HepG2 (cell line): Measurements from ENCODE around the gene WDR48. TPM values are rescaled to one million over a fixed set of nuclear protein-coding genes. Genes with fewer than 3 reads are reported as not detected.

Experiments
- ATAC-seq: fragments of 200-7000 bp; cut with Tn5 transposase; 3 replicates; pipeline ENCODE4 v1.9.1; 2020; ENCODE audit warnings: mild to moderate bottlenecking, moderate library complexity
- BruUV-seq: library from RNA; stranded (reverse); fragments of 400-500 nt; replicated peaks from 2 replicates; lab custom pipeline; 2021; lab: Mats Ljungman, UMichigan
- CTCF ChIA-PET: fragments of 300-600 bp; formaldehyde crosslinking; extraction: SDS; loops from one replicate; lab custom pipeline; 2021; ENCODE audit warnings: low total read pairs, inconsistent platforms, low intra/inter-chr PET ratio; lab: Yijun Ruan, JAX
- POLR2A ChIA-PET: fragments of 350-600 bp; sonication (Branson Sonifier 250); formaldehyde crosslinking; loops from one replicate; lab custom pipeline; 2020; ENCODE audit warnings: antibody characterized with exemption, inconsistent platforms; lab: Yijun Ruan, JAX
- DNase-seq: peaks from one replicate; pipeline ENCODE4 v3.0.0-alpha.2; 2015; ENCODE audit warnings: low spot score
- FAIRE-seq: peaks from 3 replicates; lab custom pipeline; 2011; peaks lifted over from hg19 to GRCh38; lab: Jason Lieb, UNC
- H2AFZ ChIP-seq: one replicate; pipeline ENCODE4 v1.6.1; 2011; ENCODE audit warnings: low read length, inconsistent platforms
- H3K27ac ChIP-seq: fragments of 300-600 bp; 3 replicates; pipeline ENCODE4 v1.8.0; 2011; ENCODE audit warnings: mixed run types, mild to moderate bottlenecking, mixed read lengths, low read length, inconsistent platforms; ENCODE audit not compliant: insufficient read depth; ENCODE audit errors: extremely low read length
- H3K27me3 ChIP-seq, 2 experiments: fragments of 200-600 bp in 1 of 2; 2 replicates in 1 of 2; 3 replicates in 1 of 2; pipeline versions ENCODE4 v1.6.0 to v1.8.0; 2011; ENCODE audit warnings: low read length in 2 of 2, mild to moderate bottlenecking in 2 of 2, moderate library complexity in 2 of 2, inconsistent platforms in 1 of 2; ENCODE audit not compliant: insufficient read depth in 2 of 2, control insufficient read depth in 1 of 2
- H3K36me3 ChIP-seq, 2 experiments: fragments of 200-600 bp in 1 of 2; replicated peaks in 1 of 2; 2 replicates in 1 of 2; 3 replicates in 1 of 2; pipeline versions ENCODE4 v1.5.1 to v1.8.0; 2011; ENCODE audit warnings: low read length in 2 of 2, inconsistent platforms in 1 of 2; ENCODE audit not compliant: insufficient read depth in 2 of 2, control insufficient read depth in 1 of 2
- H3K4me1 ChIP-seq: 2 replicates; pipeline ENCODE4 v1.5.1; 2012; ENCODE audit warnings: low read length, inconsistent platforms; ENCODE audit not compliant: insufficient read depth
- H3K4me2 ChIP-seq: 2 replicates; pipeline ENCODE4 v1.6.0; 2011; ENCODE audit warnings: low read depth, low read length, inconsistent platforms
- H3K4me3 ChIP-seq, 3 experiments: fragments of 200-600 bp in 1 of 3; sonication (generic), shearing (Covaris generic) in 1 of 3; replicated peaks in 1 of 3; 2 replicates each; pipeline ENCODE4 v1.5.1; 2011 to 2016; ENCODE audit warnings: low read length in 3 of 3, inconsistent platforms in 2 of 3, low read depth in 2 of 3, mild to moderate bottlenecking in 2 of 3, control low read depth in 1 of 3, mixed read lengths in 1 of 3; ENCODE audit not compliant: insufficient read depth in 1 of 3
- H3K79me2 ChIP-seq: one replicate; pipeline ENCODE4 v1.6.1; 2011; ENCODE audit warnings: low read length, inconsistent platforms; ENCODE audit not compliant: insufficient read depth
- H3K9ac ChIP-seq: 2 replicates; pipeline ENCODE4 v1.6.0; 2011; ENCODE audit warnings: mild to moderate bottlenecking, low read depth, low read length, inconsistent platforms; ENCODE audit not compliant: insufficient read depth
- H3K9me3 ChIP-seq: 2 replicates; pipeline ENCODE4 v1.5.1; 2012; ENCODE audit warnings: mild to moderate bottlenecking, low read length
- H4K20me1 ChIP-seq: 2 replicates; pipeline ENCODE4 v1.6.0; 2011; ENCODE audit warnings: inconsistent platforms, mild to moderate bottlenecking, low read length, moderate library complexity; ENCODE audit not compliant: insufficient read depth
- HNF1A ChIP-seq, 2 experiments: sonication (generic) in 1 of 2; formaldehyde crosslinking in 1 of 2; IDR thresholded peaks; 2 replicates each; pipeline versions ENCODE4 v1.4.0 to v1.6.1; 2016 to 2020; ENCODE audit warnings: borderline replicate concordance in 1 of 2, low read depth in 1 of 2, mild to moderate bottlenecking in 1 of 2, missing genetic modification reagents in 1 of 2
- HOXA3 ChIP-seq: sonication (generic); formaldehyde crosslinking; IDR thresholded peaks from 2 replicates; pipeline ENCODE4 v1.5.0; 2020; ENCODE audit warnings: missing genetic modification reagents
- JARID2 ChIP-seq: sonication (generic); formaldehyde crosslinking; IDR thresholded peaks from 2 replicates; pipeline ENCODE4 v1.8.1; 2023; ENCODE audit warnings: missing genetic modification reagents, inconsistent platforms; ENCODE audit not compliant: insufficient replicate concordance
- POLR2G ChIP-seq: fragments of 200-400 bp; formaldehyde crosslinking; IDR thresholded peaks from 2 replicates; pipeline ENCODE4 v1.6.1; 2018; ENCODE audit warnings: mild to moderate bottlenecking, low read depth, low read length, moderate library complexity
- PPARG ChIP-seq: conservative IDR thresholded peaks from 2 replicates; pipeline ENCODE4 v1.6.1; 2016; ENCODE audit warnings: missing biosample characterization, missing genetic modification reagents
- SRF ChIP-seq: IDR thresholded peaks from 2 replicates; pipeline ENCODE4 v1.6.1; 2011; ENCODE audit warnings: mild to moderate bottlenecking, low read depth, low read length, moderate library complexity
- TSC22D2 ChIP-seq: sonication (generic); formaldehyde crosslinking; IDR thresholded peaks from 2 replicates; pipeline ENCODE4 v1.5.1; 2020; ENCODE audit warnings: missing genetic modification reagents, mild to moderate bottlenecking, borderline replicate concordance
- ZBTB8A ChIP-seq: sonication (generic); formaldehyde crosslinking; IDR thresholded peaks from 2 replicates; pipeline ENCODE4 v1.4.0; 2020; ENCODE audit warnings: mild to moderate bottlenecking, low read depth, missing genetic modification reagents, borderline replicate concordance
- ZNF230 ChIP-seq: sonication (generic); formaldehyde crosslinking; IDR thresholded peaks from 2 replicates; pipeline ENCODE4 v1.4.0; 2020; ENCODE audit warnings: mild to moderate bottlenecking, missing genetic modification reagents
- ZNF318 ChIP-seq: sonication (generic); formaldehyde crosslinking; IDR thresholded peaks from 2 replicates; pipeline ENCODE4 v1.4.0; 2020; ENCODE audit warnings: mild to moderate bottlenecking, missing genetic modification reagents
- ZNF34 ChIP-seq: sonication (generic); formaldehyde crosslinking; IDR thresholded peaks from 2 replicates; pipeline ENCODE4 v1.4.0; 2020; ENCODE audit warnings: mild to moderate bottlenecking, missing genetic modification reagents, borderline replicate concordance
- ZNF367 ChIP-seq: sonication (generic); formaldehyde crosslinking; IDR thresholded peaks from 2 replicates; pipeline ENCODE4 v1.4.0; 2020; ENCODE audit warnings: missing genetic modification reagents, borderline replicate concordance
- WGBS: methylation state at CpG from one replicate; pipeline ENCODE4 v1.1.6; 2017; ENCODE audit warnings: low lambda C conversion rate; 5-methylcytosine and 5-hydroxymethylcytosine counted together
- in situ Hi-C: cut with HindIII; loops from 2 replicates; pipeline ENCODE4 v1.10.0; 2017; ENCODE audit warnings: low pct_unique_long_range_greater_than_20kb; ENCODE audit not compliant: extremely low pct_ligation_motif_present
- intact Hi-C: fragments of 100-400 bp; cut with micrococcal nuclease; formaldehyde crosslinking; loops from one replicate; pipeline ENCODE4 v1.10.0; 2022; ENCODE audit not compliant: unreplicated experiment
- polyA plus RNA-seq, 8 experiments: library from polyadenylated mRNA; depleted of rRNA in 3 of 8; stranded (reverse) in 7 of 8; unstranded in 1 of 8; fragments of >200 nt; fragmentation: Illumina TruSeq in 4 of 8; extraction: Trizol in 4 of 8; gene quantifications; 2 replicates each; pipeline versions ENCODE4 v1.2.1 to v1.2.3, GENCODE V29; 2011 to 2016; ENCODE audit warnings: low read depth in 4 of 8, missing spikeins in 1 of 8, mixed read lengths in 1 of 8; ENCODE audit not compliant: insufficient read depth in 1 of 8
- total RNA-seq, 5 experiments: library from RNA; depleted of rRNA; stranded (reverse); fragments of >200 nt; fragmentation: Illumina TruSeq; extraction: Trizol; gene quantifications; 2 replicates each; pipeline ENCODE4 v1.2.3, GENCODE V29; 2016; ENCODE audit warnings: low read depth in 1 of 5

The WDR48 gene
- total and polyA plus RNA-seq, 2 of the 13 experiments (the other 11 are each of a cell fraction or from before 2014, with no cell fraction given), result 29.2 to 31.2 TPM

GRCh38 chr3:39029556-39029955 lies 22.3 kb upstream of the WDR48 start:
- no peak overlapping the region for H3K4me2 ChIP-seq
- H2AFZ ChIP-seq, result no peak overlapping the region
- no peak for ATAC-seq
- H3K4me3 ChIP-seq, result no peak overlapping the region
- H3K36me3 ChIP-seq, result no peaks in the 10 kb centered on the region
- no TSS peak for BruUV-seq
- in situ Hi-C loops, result no loop called here
- no peak overlapping the region for H3K9ac ChIP-seq
- no peaks in the 10 kb centered on the region for H3K9me3 ChIP-seq
- no peaks in the 10 kb centered on the region for H3K79me2 ChIP-seq
- H3K4me1 ChIP-seq, result no peaks in the 10 kb centered on the region
- no peak for FAIRE-seq
- H4K20me1 ChIP-seq, result no peaks in the 10 kb centered on the region
- no peak for DNase-seq
- intact Hi-C loops, result no loop called here
- H3K27me3 ChIP-seq, result 0 out of 5 replicates have a peak, but pooled peaks cover 0 to 4% of the 10 kb centered on the region in 2 experiments
- H3K27ac ChIP-seq, result no peak overlapping the region
- CTCF ChIA-PET, result interaction anchor here (1.7 to 2.1 kb wide), 2 partner anchors 29 to 69 kb away, joined by 5 to 13 read pairs; no protein-coding TSS in a partner anchor
- WGBS, result 86% methylated on average over 1 of the region's 1 CpG
- POLR2A ChIA-PET, result no interaction called here
- TF ChIP-seq ZNF230 (no peak), PPARG (no peak), SRF (no peak), HOXA3 (CRISPR knock-in tag) (no peak), ZNF318 (CRISPR knock-in tag) (no peak), ZNF367 (CRISPR knock-in tag) (no peak), HNF1A (IDR thresholded peaks at IDR 0.05; ENCODE audit: low read depth) (no peak), HNF1A (CRISPR knock-in tag; IDR thresholded peaks at IDR 0.05; ENCODE audit: borderline replicate concordance) (no peak), ZBTB8A (CRISPR knock-in tag) (no peak), TSC22D2 (no peak), POLR2G (no peak), JARID2 (CRISPR knock-in tag) (no peak), ZNF34 (CRISPR knock-in tag) (no peak)
